ENCODE measurements around the gene C10orf71. TPM values are rescaled to one million over a fixed set of nuclear protein-coding genes. Genes with fewer than 3 reads are reported as not detected.

The C10orf71 gene
- total RNA-seq, 1 donor from 2014 or later: not detected

Other genes starting within 250 kb of the C10orf71 start
- 0.53 and 0.57 TPM in 2 replicates for gene VSTM4, start 183.6 kb upstream of the C10orf71 start, total RNA-seq
- gene FAM170B, start 165.1 kb upstream of the C10orf71 start, total RNA-seq: not detected in 2 replicates
- gene TMEM273, start 110.8 kb upstream of the C10orf71 start, total RNA-seq: 53.2 and 58.4 TPM in 2 replicates
- gene DRGX, start 96.9 kb downstream of the C10orf71 start, total RNA-seq: not detected in 2 replicates
- gene ERCC6, start 240.0 kb downstream of the C10orf71 start, total RNA-seq: 22.7 and 26.2 TPM in 2 replicates

All from activated T-helper 2 cell treated with anti-CD3 and anti-CD28 coated beads, Interferon-gamma antibody, Interleukin-2, Interleukin-4, amounts not matched to agents 10 μg/mL and 5 μg/mL and 100 μg/mL, durations not matched to agents 14 hours and 24 hours and 36 hours (primary cell).